ENCODE data around the gene PPARA.

DNA sequence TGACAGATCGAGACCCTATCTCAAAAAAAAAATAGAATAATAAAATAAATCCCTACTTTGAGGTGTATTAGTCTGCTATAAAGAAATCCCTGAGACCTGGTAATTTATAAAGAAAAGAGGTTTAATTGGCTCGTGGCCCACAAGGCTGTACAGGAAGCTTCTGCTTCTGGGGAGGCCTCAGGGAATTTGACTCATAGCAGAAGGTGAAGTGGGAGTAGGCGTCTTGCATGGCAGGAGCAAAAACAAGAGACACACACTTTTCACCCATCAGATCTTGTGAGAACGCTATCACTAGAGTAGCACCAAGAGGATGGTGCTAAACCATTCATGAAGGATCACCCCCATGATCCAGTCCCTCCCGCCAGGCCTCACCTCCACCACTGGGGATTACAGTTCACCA is 70.6 kb downstream of the PPARA start:
- TF ChIP-seq, protein P1, sequence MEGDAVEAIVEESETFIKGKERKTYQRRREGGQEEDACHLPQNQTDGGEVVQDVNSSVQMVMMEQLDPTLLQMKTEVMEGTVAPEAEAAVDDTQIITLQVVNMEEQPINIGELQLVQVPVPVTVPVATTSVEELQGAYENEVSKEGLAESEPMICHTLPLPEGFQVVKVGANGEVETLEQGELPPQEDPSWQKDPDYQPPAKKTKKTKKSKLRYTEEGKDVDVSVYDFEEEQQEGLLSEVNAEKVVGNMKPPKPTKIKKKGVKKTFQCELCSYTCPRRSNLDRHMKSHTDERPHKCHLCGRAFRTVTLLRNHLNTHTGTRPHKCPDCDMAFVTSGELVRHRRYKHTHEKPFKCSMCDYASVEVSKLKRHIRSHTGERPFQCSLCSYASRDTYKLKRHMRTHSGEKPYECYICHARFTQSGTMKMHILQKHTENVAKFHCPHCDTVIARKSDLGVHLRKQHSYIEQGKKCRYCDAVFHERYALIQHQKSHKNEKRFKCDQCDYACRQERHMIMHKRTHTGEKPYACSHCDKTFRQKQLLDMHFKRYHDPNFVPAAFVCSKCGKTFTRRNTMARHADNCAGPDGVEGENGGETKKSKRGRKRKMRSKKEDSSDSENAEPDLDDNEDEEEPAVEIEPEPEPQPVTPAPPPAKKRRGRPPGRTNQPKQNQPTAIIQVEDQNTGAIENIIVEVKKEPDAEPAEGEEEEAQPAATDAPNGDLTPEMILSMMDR (IDR thresholded peaks at IDR 0.05; ENCODE audit: low read depth, low read length): no peak
- TF ChIP-seq EZH2phosphoT487 (IDR thresholded peaks at IDR 0.05; ENCODE audit: low read depth): no peak

All from OCI-LY3 (cell line).